HG03565 (cell line): ENCODE data around the gene TBC1D2.

Experiments used
- ATAC-seq: cut with Tn5 transposase; IDR thresholded peaks from one replicate; pipeline ENCODE4 v1.9.1; 2021; ENCODE audit warnings: mild to moderate bottlenecking, moderate library complexity; ENCODE audit not compliant: unreplicated experiment

TBC1D2 gene

GRCh38 chr9:98219364-98219716 lies 36.1 kb downstream of the TBC1D2 start:
- ATAC-seq: no peak

GRCh38 chr9:98218562-98219363 lies 36.7 kb downstream of the TBC1D2 start:
- ATAC-seq: no peak

GRCh38 chr9:98217255-98217654 lies 38.2 kb downstream of the TBC1D2 start:
- no peak for ATAC-seq

GRCh38 chr9:98216391-98216790 lies 39.1 kb downstream of the TBC1D2 start:
- no peak for ATAC-seq

- ATAC-seq: no peak
These were observed 39.6 kb downstream of the TBC1D2 start for GRCh38 chr9:98215821-98216220.

GRCh38 chr9:98215271-98215670 lies 40.2 kb downstream of the TBC1D2 start:
- no peak for ATAC-seq

GRCh38 chr9:98214811-98215210 lies 40.6 kb downstream of the TBC1D2 start:
- ATAC-seq: no peak

- ATAC-seq: no peak
These were observed 44.2 kb downstream of the TBC1D2 start for GRCh38 chr9:98211260-98211659.

- no peak for ATAC-seq
These were observed 45.0 kb downstream of the TBC1D2 start for GRCh38 chr9:98210435-98210834.

- no peak for ATAC-seq
These were observed 45.9 kb downstream of the TBC1D2 start for GRCh38 chr9:98209530-98209929.

GRCh38 chr9:98208635-98209034 lies 46.8 kb downstream of the TBC1D2 start:
- no peak for ATAC-seq

GRCh38 chr9:98207606-98208005 lies 47.8 kb downstream of the TBC1D2 start:
- ATAC-seq: no peak

- no peak for ATAC-seq
These were observed 48.7 kb downstream of the TBC1D2 start for GRCh38 chr9:98206754-98207153.

GRCh38 chr9:98204692-98205091 lies 50.8 kb downstream of the TBC1D2 start:
- no peak for ATAC-seq

GRCh38 chr9:98203153-98203552 lies 52.3 kb downstream of the TBC1D2 start:
- no peak for ATAC-seq

GRCh38 chr9:98202252-98202651 lies 53.2 kb downstream of the TBC1D2 start:
- no peak for ATAC-seq

- ATAC-seq: no peak
These were observed 53.7 kb downstream of the TBC1D2 start for GRCh38 chr9:98201749-98202148.

- no peak for ATAC-seq
These were observed 54.3 kb downstream of the TBC1D2 start for GRCh38 chr9:98201102-98201501.

- no peak for ATAC-seq
These were observed 55.9 kb downstream of the TBC1D2 start for GRCh38 chr9:98199388-98200033.

- no peak for ATAC-seq
These were observed 59.8 kb downstream of the TBC1D2 start for GRCh38 chr9:98195671-98196070.

GRCh38 chr9:98193336-98193944 lies 62.0 kb downstream of the TBC1D2 start:
- no peak for ATAC-seq
